HG03103 (cell line): ENCODE data around the gene HOXC10.

Source experiments
- ATAC-seq: cut with Tn5 transposase; IDR thresholded peaks from one replicate; pipeline ENCODE4 v1.9.1; 2021; ENCODE audit warnings: low read depth; ENCODE audit not compliant: unreplicated experiment

HOXC10 gene

GRCh38 chr12:54000116-54001114 is 15.5 kb downstream of the HOXC10 start, which contains the start of gene HOXC9:
HOXC9 (plus strand) TSS chr12:54000161; CDS start chr12:54000189, 28 bp downstream.
- no peak for ATAC-seq

GRCh38 chr12:54001283-54002187 is 16.6 kb downstream of the HOXC10 start:
- ATAC-seq = no peak

- no peak for ATAC-seq
These were observed 17.4 kb downstream of the HOXC10 start for GRCh38 chr12:54002278-54002914.

- ATAC-seq = no peak
These were observed 18.0 kb downstream of the HOXC10 start for GRCh38 chr12:54002915-54003389.

- no peak for ATAC-seq
These were observed 18.7 kb downstream of the HOXC10 start for GRCh38 chr12:54003625-54004024.

GRCh38 chr12:54004063-54004840 is 19.3 kb downstream of the HOXC10 start:
- no peak for ATAC-seq

GRCh38 chr12:54004841-54005530 is 20.0 kb downstream of the HOXC10 start:
- no peak for ATAC-seq

- no peak for ATAC-seq
These were observed 20.5 kb downstream of the HOXC10 start for GRCh38 chr12:54005531-54005852.

GRCh38 chr12:54005853-54006558 is 21.1 kb downstream of the HOXC10 start:
- no peak for ATAC-seq

- no peak for ATAC-seq
These were observed 21.7 kb downstream of the HOXC10 start for GRCh38 chr12:54006559-54007220.

GRCh38 chr12:54007538-54008259 is 22.8 kb downstream of the HOXC10 start:
- no peak for ATAC-seq

- no peak for ATAC-seq
These were observed 23.3 kb downstream of the HOXC10 start for GRCh38 chr12:54008260-54008552.

- no peak for ATAC-seq
These were observed 24.5 kb downstream of the HOXC10 start for GRCh38 chr12:54009171-54010052.

GRCh38 chr12:54010053-54010971 is 25.4 kb downstream of the HOXC10 start:
- no peak for ATAC-seq

GRCh38 chr12:54010972-54011664 is 26.2 kb downstream of the HOXC10 start:
- no peak for ATAC-seq
